ENCODE results near the gene HS3ST5.
"Not testable (repeated sequence)": the region's sequence is repeated elsewhere in the genome, so short reads cannot be mapped to it uniquely, and the experiment has no call there.

Gene HS3ST5

GRCh38 chr6:114334237-114334636 lies 8.6 kb downstream of the HS3ST5 start:
- no peak for DNase-seq (ENCODE audit: low spot score)

- no peak for DNase-seq (ENCODE audit: low spot score)
These were observed 15.7 kb downstream of the HS3ST5 start for GRCh38 chr6:114327074-114327473.

- DNase-seq (ENCODE audit: low spot score): no peak
These were observed 19.0 kb downstream of the HS3ST5 start for GRCh38 chr6:114323784-114324183.

GRCh38 chr6:114319749-114320148 lies 23.1 kb downstream of the HS3ST5 start:
- no peak for DNase-seq (ENCODE audit: low spot score)

GRCh38 chr6:114315831-114316595 lies 26.8 kb downstream of the HS3ST5 start:
- DNase-seq (ENCODE audit: low spot score): no peak

- DNase-seq (ENCODE audit: low spot score): not testable (repeated sequence)
These were observed 29.0 kb downstream of the HS3ST5 start for GRCh38 chr6:114313816-114314215.

- no peak for DNase-seq (ENCODE audit: low spot score)
These were observed 29.9 kb downstream of the HS3ST5 start for GRCh38 chr6:114312931-114313330.

GRCh38 chr6:114310053-114310452 lies 32.8 kb downstream of the HS3ST5 start:
- no peak for DNase-seq (ENCODE audit: low spot score)

GRCh38 chr6:114304304-114304887 lies 38.4 kb downstream of the HS3ST5 start:
- DNase-seq (ENCODE audit: low spot score): no peak

- no peak for DNase-seq (ENCODE audit: low spot score)
These were observed 41.1 kb downstream of the HS3ST5 start for GRCh38 chr6:114301596-114302219.

- DNase-seq (ENCODE audit: low spot score): no peak
These were observed 45.7 kb downstream of the HS3ST5 start for GRCh38 chr6:114297135-114297534.

GRCh38 chr6:114292431-114292830 lies 50.4 kb downstream of the HS3ST5 start:
- no peak for DNase-seq (ENCODE audit: low spot score)

GRCh38 chr6:114291428-114291827 lies 51.4 kb downstream of the HS3ST5 start:
- no peak for DNase-seq (ENCODE audit: low spot score)

- no peak for DNase-seq (ENCODE audit: low spot score)
These were observed 52.0 kb downstream of the HS3ST5 start for GRCh38 chr6:114290864-114291263.

- peak; percentile 62 for DNase-seq (ENCODE audit: low spot score)
These were observed 53.9 kb downstream of the HS3ST5 start for GRCh38 chr6:114288701-114289495.

- DNase-seq (ENCODE audit: low spot score): peak; percentile 74
These were observed 55.4 kb downstream of the HS3ST5 start for GRCh38 chr6:114287461-114287860.

GRCh38 chr6:114286211-114286610 lies 56.6 kb downstream of the HS3ST5 start:
- no peak for DNase-seq (ENCODE audit: low spot score)

- DNase-seq (ENCODE audit: low spot score): no peak
These were observed 58.5 kb downstream of the HS3ST5 start for GRCh38 chr6:114284281-114284680.

GRCh38 chr6:114282292-114282691 lies 60.5 kb downstream of the HS3ST5 start:
- no peak for DNase-seq (ENCODE audit: low spot score)

- DNase-seq (ENCODE audit: low spot score): no peak
These were observed 61.3 kb downstream of the HS3ST5 start for GRCh38 chr6:114281496-114281895.

- DNase-seq (ENCODE audit: low spot score): no peak
These were observed 62.4 kb downstream of the HS3ST5 start for GRCh38 chr6:114280239-114280982.

GRCh38 chr6:114277220-114277619 lies 65.6 kb downstream of the HS3ST5 start:
- no peak for DNase-seq (ENCODE audit: low spot score)
